GM23338 (cell line): ENCODE data around the gene UQCC2. TPM values are rescaled to one million over a fixed set of nuclear protein-coding genes. Genes with fewer than 3 reads are reported as not detected.

Experiments
- ATAC-seq: fragments of 200-7000 bp; cut with Tn5 transposase; 3 replicates; pipeline ENCODE4 v1.9.1; 2020
- DNase-seq: peaks from one replicate; pipeline ENCODE4 v3.0.0-alpha.2; 2015; ENCODE audit warnings: low spot score
- H2AFZ ChIP-seq: fragments of 200-600 bp; sonication (generic); 2 replicates; pipeline ENCODE4 v1.8.0; 2016; ENCODE audit warnings: antibody characterized with exemption, mild to moderate bottlenecking, moderate library complexity
- H3F3A ChIP-seq: fragments of 200-600 bp; sonication (generic); replicated peaks from 2 replicates; pipeline ENCODE4 v1.8.0; 2017; ENCODE audit warnings: antibody characterized with exemption, mixed run types, low read depth
- H3K27ac ChIP-seq: fragments of 200-600 bp; sonication (generic); 2 replicates; pipeline ENCODE4 v1.6.1; 2016; ENCODE audit warnings: low read depth
- H3K27me3 ChIP-seq: fragments of 200-600 bp; sonication (generic); 2 replicates; pipeline ENCODE4 v1.8.0; 2016; ENCODE audit warnings: mild to moderate bottlenecking, mixed run types, moderate library complexity; ENCODE audit not compliant: insufficient read depth
- H3K36me3 ChIP-seq: fragments of 200-600 bp; sonication (generic); 2 replicates; pipeline ENCODE4 v1.8.0; 2016; ENCODE audit warnings: mild to moderate bottlenecking; ENCODE audit not compliant: insufficient read depth
- H3K4me1 ChIP-seq: fragments of 200-600 bp; sonication (generic); 2 replicates; pipeline ENCODE4 v1.8.0; 2016; ENCODE audit warnings: mild to moderate bottlenecking, moderate library complexity; ENCODE audit not compliant: insufficient read depth
- H3K4me2 ChIP-seq: fragments of 200-600 bp; sonication (generic); 2 replicates; pipeline ENCODE4 v1.7.1; 2017; ENCODE audit warnings: mixed run types
- H3K4me3 ChIP-seq: fragments of 200-600 bp; sonication (generic); 2 replicates; pipeline ENCODE4 v1.6.1; 2016; ENCODE audit warnings: mixed run types
- H3K79me2 ChIP-seq: fragments of 200-600 bp; sonication (generic); replicated peaks from 2 replicates; pipeline ENCODE4 v1.8.0; 2017; ENCODE audit warnings: mild to moderate bottlenecking; ENCODE audit not compliant: insufficient read depth
- H3K9me2 ChIP-seq: fragments of 200-600 bp; sonication (generic); 2 replicates; pipeline ENCODE4 v1.8.0; 2017; ENCODE audit not compliant: insufficient read depth
- H4K20me1 ChIP-seq: fragments of 200-600 bp; sonication (generic); replicated peaks from 2 replicates; pipeline ENCODE4 v1.8.0; 2017; ENCODE audit warnings: mild to moderate bottlenecking; ENCODE audit not compliant: insufficient read depth
- H3K27ac Mint-ChIP-seq: 2 replicates; pipeline ENCODE4 v1.8.0; 2020; ENCODE audit warnings: inconsistent platforms, mild to moderate bottlenecking, moderate library complexity, mixed read lengths
- H3K27me3 Mint-ChIP-seq: 3 replicates; pipeline ENCODE4 v1.8.0; 2022; ENCODE audit warnings: low read depth, mild to moderate bottlenecking, moderate library complexity, mixed read lengths, inconsistent platforms; ENCODE audit not compliant: insufficient read depth, poor library complexity
- H3K36me3 Mint-ChIP-seq: 3 replicates; pipeline ENCODE4 v1.8.0; 2021; ENCODE audit warnings: low read depth, mild to moderate bottlenecking, inconsistent platforms, moderate library complexity, mixed read lengths
- H3K4me1 Mint-ChIP-seq: 3 replicates; pipeline ENCODE4 v1.8.0; 2020; ENCODE audit warnings: mild to moderate bottlenecking, inconsistent platforms, mixed read lengths
- H3K4me3 Mint-ChIP-seq: 3 replicates; pipeline ENCODE4 v1.8.0; 2021; ENCODE audit warnings: moderate library complexity, mild to moderate bottlenecking, inconsistent platforms, mixed read lengths
- H3K9me3 Mint-ChIP-seq: 3 replicates; pipeline ENCODE4 v1.8.0; 2020; ENCODE audit warnings: moderate library complexity, mild to moderate bottlenecking, inconsistent platforms, mixed read lengths
- EZH2phosphoT487 ChIP-seq: fragments of 200-600 bp; sonication (generic); IDR thresholded peaks from one replicate; pipeline ENCODE4 v1.8.1; 2018; ENCODE audit warnings: antibody characterized with exemption; ENCODE audit not compliant: unreplicated experiment
- ZNF114 ChIP-seq: fragments of 250-450 bp; sonication (Bioruptor Pico); IDR thresholded peaks from 2 replicates; pipeline ENCODE4 v1.5.0; 2020; ENCODE audit warnings: mild to moderate bottlenecking, moderate library complexity
- polyA plus RNA-seq: library from polyadenylated mRNA; unstranded; fragments of >200 nt; fragmentation: Nextera tagmentation; extraction: Ambion mirVana; gene quantifications from 2 replicates; pipeline ENCODE4 v1.2.1, GENCODE V29; 2016
- total RNA-seq: library from RNA; depleted of rRNA; stranded (reverse); fragments of >200 nt; shearing (Covaris generic); gene quantifications from 2 replicates; pipeline ENCODE4 v1.2.3, GENCODE V29; 2014
- TF ChIP-seq, protein P1 (sequence below), 2 experiments: fragments of 200-600 bp in 1 of 2; sonication (generic) in 1 of 2; conservative IDR thresholded peaks; 2 replicates each; pipeline versions ENCODE4 v1.5.1 to v1.6.1; 2016 to 2017; ENCODE audit warnings: antibody characterized with exemption in 2 of 2, low read depth in 2 of 2, mild to moderate bottlenecking in 2 of 2, moderate library complexity in 1 of 2
- TF ChIP-seq, protein P2 (sequence below): IDR thresholded peaks from 2 replicates; pipeline ENCODE4 v1.6.1; 2016; ENCODE audit warnings: antibody characterized with exemption
- TF ChIP-seq, protein P3 (sequence below): IDR thresholded peaks from one replicate; pipeline ENCODE4 v1.6.1; 2018; ENCODE audit warnings: antibody characterized with exemption; ENCODE audit not compliant: unreplicated experiment

UQCC2 gene
- total and polyA plus RNA-seq, 2 experiments from 2014 or later, result 48.9 to 379 TPM

DNA sequence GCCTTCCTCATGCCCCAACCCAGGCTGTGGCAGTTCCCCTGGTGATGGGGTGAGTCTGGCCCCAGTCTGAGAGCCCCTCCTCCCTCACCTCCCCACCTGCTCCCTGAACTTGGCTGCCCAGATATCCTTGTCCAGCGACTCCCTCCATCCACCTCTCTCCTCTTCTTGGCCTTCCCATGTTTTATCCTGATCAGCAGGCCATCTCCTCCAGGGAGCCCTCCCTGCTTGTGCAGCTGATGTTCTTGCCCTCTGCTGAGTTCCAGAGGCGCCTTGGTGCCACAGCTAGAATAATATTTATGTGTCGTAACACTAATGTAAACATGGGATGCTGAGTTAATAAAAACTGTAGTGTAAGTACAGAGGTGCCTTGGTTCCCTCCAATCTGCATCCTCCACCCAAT is 45.6 kb upstream of the UQCC2 start (continued):
- TF ChIP-seq, protein P1, sequence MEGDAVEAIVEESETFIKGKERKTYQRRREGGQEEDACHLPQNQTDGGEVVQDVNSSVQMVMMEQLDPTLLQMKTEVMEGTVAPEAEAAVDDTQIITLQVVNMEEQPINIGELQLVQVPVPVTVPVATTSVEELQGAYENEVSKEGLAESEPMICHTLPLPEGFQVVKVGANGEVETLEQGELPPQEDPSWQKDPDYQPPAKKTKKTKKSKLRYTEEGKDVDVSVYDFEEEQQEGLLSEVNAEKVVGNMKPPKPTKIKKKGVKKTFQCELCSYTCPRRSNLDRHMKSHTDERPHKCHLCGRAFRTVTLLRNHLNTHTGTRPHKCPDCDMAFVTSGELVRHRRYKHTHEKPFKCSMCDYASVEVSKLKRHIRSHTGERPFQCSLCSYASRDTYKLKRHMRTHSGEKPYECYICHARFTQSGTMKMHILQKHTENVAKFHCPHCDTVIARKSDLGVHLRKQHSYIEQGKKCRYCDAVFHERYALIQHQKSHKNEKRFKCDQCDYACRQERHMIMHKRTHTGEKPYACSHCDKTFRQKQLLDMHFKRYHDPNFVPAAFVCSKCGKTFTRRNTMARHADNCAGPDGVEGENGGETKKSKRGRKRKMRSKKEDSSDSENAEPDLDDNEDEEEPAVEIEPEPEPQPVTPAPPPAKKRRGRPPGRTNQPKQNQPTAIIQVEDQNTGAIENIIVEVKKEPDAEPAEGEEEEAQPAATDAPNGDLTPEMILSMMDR (conservative IDR thresholded peaks at IDR 0.05; ENCODE audit: low read depth in 2 of 2), result no peak
- TF ChIP-seq EZH2phosphoT487, result no peak
- TF ChIP-seq, protein P2, sequence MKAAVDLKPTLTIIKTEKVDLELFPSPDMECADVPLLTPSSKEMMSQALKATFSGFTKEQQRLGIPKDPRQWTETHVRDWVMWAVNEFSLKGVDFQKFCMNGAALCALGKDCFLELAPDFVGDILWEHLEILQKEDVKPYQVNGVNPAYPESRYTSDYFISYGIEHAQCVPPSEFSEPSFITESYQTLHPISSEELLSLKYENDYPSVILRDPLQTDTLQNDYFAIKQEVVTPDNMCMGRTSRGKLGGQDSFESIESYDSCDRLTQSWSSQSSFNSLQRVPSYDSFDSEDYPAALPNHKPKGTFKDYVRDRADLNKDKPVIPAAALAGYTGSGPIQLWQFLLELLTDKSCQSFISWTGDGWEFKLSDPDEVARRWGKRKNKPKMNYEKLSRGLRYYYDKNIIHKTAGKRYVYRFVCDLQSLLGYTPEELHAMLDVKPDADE, result no peak

DNA sequence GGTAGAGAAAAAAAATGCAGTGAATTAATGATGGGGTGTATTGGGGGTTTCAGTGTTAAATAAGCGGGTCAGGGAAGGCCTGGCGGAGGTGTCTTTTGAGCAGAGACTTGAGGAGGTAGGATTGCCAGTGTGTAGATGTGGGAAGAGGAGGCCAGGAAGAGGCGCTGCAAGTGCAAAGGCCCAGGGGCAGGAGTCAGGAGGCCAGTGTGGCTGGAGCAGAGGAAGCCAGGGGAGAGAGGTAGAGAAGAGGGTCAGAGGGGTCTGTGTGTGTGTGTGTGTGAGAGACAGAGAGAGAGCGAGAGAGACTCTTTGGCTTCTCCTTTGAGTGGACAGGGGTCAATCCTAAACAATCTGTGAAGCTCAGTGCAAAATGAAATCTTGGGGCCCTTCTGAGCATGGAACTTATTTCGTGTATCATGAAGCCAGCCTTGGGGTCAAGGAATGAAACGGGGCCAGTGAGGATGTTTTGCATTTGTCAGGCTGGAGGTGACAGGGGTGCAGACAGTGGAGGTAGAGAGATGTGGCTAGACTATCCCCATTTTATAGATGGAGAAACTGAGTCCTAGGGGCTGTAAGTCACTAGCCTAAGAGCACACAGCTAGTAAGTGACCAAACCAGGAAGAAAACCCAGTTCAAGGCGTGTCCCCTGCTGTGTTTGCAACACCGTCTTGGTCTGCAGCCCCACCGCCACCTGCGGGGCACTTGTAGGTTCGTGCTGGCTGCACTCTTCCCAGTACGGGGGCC is 44.9 kb upstream of the UQCC2 start:
- Mint-ChIP-seq H3K9me3 (no peaks in the 10 kb centered on the region; the same call in 2 of the 3 replicates), H3K4me3 (no peak overlapping the region; the same call in 2 of the 3 replicates), H3K36me3 (no peaks in the 10 kb centered on the region), H3K4me1 (peaks cover 6% of the 10 kb centered on the region; the same call in 2 of the 3 replicates), H3K27me3 (peaks cover 9% of the 10 kb centered on the region), H3K27ac (no peak overlapping the region)
- TF ChIP-seq EZH2phosphoT487, result no peak
- Histone ChIP-seq H3K79me2 (no peaks in the 10 kb centered on the region), H3K27ac (no peak overlapping the region), H3K36me3 (no peaks in the 10 kb centered on the region), H3F3A (0 out of 2 replicates have a peak, but pooled peaks cover 3% of the 10 kb centered on the region), H2AFZ (no peak overlapping the region), H4K20me1 (no peaks in the 10 kb centered on the region), H3K9me2 (no peaks in the 10 kb centered on the region), H3K4me1 (no peaks in the 10 kb centered on the region), H3K27me3 (no peaks in the 10 kb centered on the region), H3K4me2 (no peak overlapping the region), H3K4me3 (no peak overlapping the region)
- ATAC-seq (peak; percentile 12; the same call in 1 of the 3 replicates), DNase-seq (no peak)

DNA sequence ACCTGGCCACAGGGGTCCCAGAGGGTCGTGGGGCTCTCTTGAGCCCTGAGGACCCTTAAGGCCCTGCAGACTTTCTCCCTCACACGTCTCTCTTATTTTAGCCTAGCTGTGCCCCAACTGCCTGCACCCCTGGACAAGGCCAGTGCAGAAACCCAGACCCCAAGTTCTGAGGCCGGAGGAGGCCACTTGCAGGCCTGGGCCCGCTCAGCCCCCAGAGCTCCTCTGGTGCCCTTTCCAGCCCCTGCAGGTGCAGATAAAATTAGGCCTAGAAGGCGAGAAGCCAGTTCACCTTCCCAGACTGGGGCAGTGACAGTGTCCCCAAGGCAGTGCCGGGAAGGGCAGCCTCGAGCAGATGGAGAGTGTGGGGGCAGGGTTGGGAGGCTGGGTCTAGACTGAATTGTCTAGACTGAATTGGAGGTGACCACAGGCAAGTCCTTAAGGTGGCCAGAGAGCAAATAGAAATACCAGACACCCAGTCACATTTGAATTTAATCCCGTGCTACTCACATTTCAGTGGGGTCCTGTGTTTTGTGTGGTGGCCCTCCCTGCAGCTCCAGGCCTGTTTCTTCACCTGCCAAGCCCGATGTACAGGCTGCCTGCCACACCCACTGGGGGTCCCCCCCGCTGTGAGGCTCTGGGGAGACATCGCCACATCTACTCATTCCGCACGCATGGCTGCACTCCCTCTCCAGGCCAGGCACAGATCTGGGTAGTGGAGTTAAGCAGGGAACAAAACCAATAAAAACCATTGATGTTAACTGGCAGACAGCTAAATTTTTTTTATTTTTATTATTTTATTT is 43.8 kb upstream of the UQCC2 start:
- no peaks in the 10 kb centered on the region for H3K36me3 Mint-ChIP-seq
- H3K36me3 ChIP-seq, result no peaks in the 10 kb centered on the region
- TF ChIP-seq, protein P3, sequence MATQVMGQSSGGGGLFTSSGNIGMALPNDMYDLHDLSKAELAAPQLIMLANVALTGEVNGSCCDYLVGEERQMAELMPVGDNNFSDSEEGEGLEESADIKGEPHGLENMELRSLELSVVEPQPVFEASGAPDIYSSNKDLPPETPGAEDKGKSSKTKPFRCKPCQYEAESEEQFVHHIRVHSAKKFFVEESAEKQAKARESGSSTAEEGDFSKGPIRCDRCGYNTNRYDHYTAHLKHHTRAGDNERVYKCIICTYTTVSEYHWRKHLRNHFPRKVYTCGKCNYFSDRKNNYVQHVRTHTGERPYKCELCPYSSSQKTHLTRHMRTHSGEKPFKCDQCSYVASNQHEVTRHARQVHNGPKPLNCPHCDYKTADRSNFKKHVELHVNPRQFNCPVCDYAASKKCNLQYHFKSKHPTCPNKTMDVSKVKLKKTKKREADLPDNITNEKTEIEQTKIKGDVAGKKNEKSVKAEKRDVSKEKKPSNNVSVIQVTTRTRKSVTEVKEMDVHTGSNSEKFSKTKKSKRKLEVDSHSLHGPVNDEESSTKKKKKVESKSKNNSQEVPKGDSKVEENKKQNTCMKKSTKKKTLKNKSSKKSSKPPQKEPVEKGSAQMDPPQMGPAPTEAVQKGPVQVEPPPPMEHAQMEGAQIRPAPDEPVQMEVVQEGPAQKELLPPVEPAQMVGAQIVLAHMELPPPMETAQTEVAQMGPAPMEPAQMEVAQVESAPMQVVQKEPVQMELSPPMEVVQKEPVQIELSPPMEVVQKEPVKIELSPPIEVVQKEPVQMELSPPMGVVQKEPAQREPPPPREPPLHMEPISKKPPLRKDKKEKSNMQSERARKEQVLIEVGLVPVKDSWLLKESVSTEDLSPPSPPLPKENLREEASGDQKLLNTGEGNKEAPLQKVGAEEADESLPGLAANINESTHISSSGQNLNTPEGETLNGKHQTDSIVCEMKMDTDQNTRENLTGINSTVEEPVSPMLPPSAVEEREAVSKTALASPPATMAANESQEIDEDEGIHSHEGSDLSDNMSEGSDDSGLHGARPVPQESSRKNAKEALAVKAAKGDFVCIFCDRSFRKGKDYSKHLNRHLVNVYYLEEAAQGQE, result no peak
- TF ChIP-seq ZNF114 (CRISPR knock-in tag), result no peak

More for the DNA sequence above, 43.8 kb upstream of the UQCC2 start:
- no peak overlapping the region; the same call in 1 of the 2 replicates for H3K27ac Mint-ChIP-seq
- Histone ChIP-seq H3F3A (0 out of 2 replicates have a peak, but pooled peaks cover 3% of the 10 kb centered on the region), H3K79me2 (no peaks in the 10 kb centered on the region), H3K4me1 (no peaks in the 10 kb centered on the region), H3K27ac (no peak overlapping the region), H3K4me2 (no peak overlapping the region), H3K9me2 (no peaks in the 10 kb centered on the region), H2AFZ (no peak overlapping the region), H3K4me3 (no peak overlapping the region), H3K27me3 (no peaks in the 10 kb centered on the region), H4K20me1 (no peaks in the 10 kb centered on the region)
- peaks cover 11% of the 10 kb centered on the region for H3K27me3 Mint-ChIP-seq
- no peaks in the 10 kb centered on the region; the same call in 2 of the 3 replicates for H3K9me3 Mint-ChIP-seq
- H3K4me3 Mint-ChIP-seq, result no peak overlapping the region
- H3K4me1 Mint-ChIP-seq, result peaks cover 6% of the 10 kb centered on the region; the same call in 2 of the 3 replicates
- ATAC-seq, result no peak
- no peak for DNase-seq
